A549 treated with Mapracorat at 1 μM for 4 hours (cell line): ENCODE data around the gene TAF11L3. TPM values are rescaled to one million over a fixed set of nuclear protein-coding genes. Genes with fewer than 3 reads are reported as not detected.

ENCODE experiments used
- total RNA-seq: library from RNA; stranded (reverse); fragments of 200-300 nt; extraction: Qiagen RNA extraction; gene quantifications from 5 replicates; pipeline ENCODE4 v1.2.3, GENCODE V29; 2022

TAF11L3 gene
- not detected in 5 replicates for total RNA-seq

GRCh38 chr5:17518067-17518466 is at the start of gene TAF11L3:
Gene TAF11L3, plus strand, starts transcription at chr5:17518367.

GRCh38 chr5:17497931-17498330 is 20.2 kb upstream of the TAF11L3 start, which contains the start of gene TAF11L2:
Gene TAF11L2, plus strand, starts transcription at chr5:17498231.

GRCh38 chr5:17521501-17521900 is 3.3 kb downstream of the TAF11L3 start, which contains the start of gene TAF11L4:
Gene TAF11L4, plus strand, starts transcription at chr5:17521801.

GRCh38 chr5:17524935-17525334 is 6.8 kb downstream of the TAF11L3 start, which contains the start of gene TAF11L5:
Gene TAF11L5, plus strand, starts transcription at chr5:17525235.

GRCh38 chr5:17528369-17528768 is 10.2 kb downstream of the TAF11L3 start, which contains the start of gene TAF11L6:
Gene TAF11L6, plus strand, starts transcription at chr5:17528669.

Other genes with a start within 250 kb of the TAF11L3 start
- gene TAF11L2, start 20.1 kb upstream of the TAF11L3 start, total RNA-seq, result not detected in 5 replicates
- not detected in 5 replicates for gene TAF11L4, start 3.4 kb downstream of the TAF11L3 start, total RNA-seq
- gene TAF11L5, start 6.9 kb downstream of the TAF11L3 start, total RNA-seq, result not detected in 5 replicates
- gene TAF11L6, start 10.3 kb downstream of the TAF11L3 start, total RNA-seq, result not detected in 5 replicates
- not detected in 5 replicates for gene TAF11L7, start 67.4 kb downstream of the TAF11L3 start, total RNA-seq
- gene TAF11L8, start 72.6 kb downstream of the TAF11L3 start, total RNA-seq, result not detected in 5 replicates
- gene TAF11L9, start 76.0 kb downstream of the TAF11L3 start, total RNA-seq, result not detected in 5 replicates
- not detected in 5 replicates for gene TAF11L10, start 79.5 kb downstream of the TAF11L3 start, total RNA-seq
- gene TAF11L11, start 85.8 kb downstream of the TAF11L3 start, total RNA-seq, result 0.11 to 0.15 TPM in 2 of 5 replicates, not detected in the others
- not detected in 5 replicates for gene TAF11L12, start 92.0 kb downstream of the TAF11L3 start, total RNA-seq
- not detected in 5 replicates for gene TAF11L13, start 113.7 kb downstream of the TAF11L3 start, total RNA-seq
- gene TAF11L14, start 116.1 kb downstream of the TAF11L3 start, total RNA-seq, result not detected in 5 replicates